Liver (tissue), 9 donors: Measurements from ENCODE around the gene GALNT14. TPM values are rescaled to one million over a fixed set of nuclear protein-coding genes. Genes with fewer than 3 reads are reported as not detected.

Experiments used
- DNase-seq: peaks from one replicate; pipeline ENCODE4 v3.0.0-alpha.2; 2017; ENCODE audit warnings: low spot score
- H3K27ac ChIP-seq, 2 donors: one replicate each; pipeline ENCODE4 v1.7.0; 2013; ENCODE audit warnings: inconsistent platforms in 2 of 2, low read length in 2 of 2, control low read depth in 1 of 2, low read depth in 1 of 2, mild to moderate bottlenecking in 1 of 2
- H3K27me3 ChIP-seq, 4 donors: one replicate each; pipeline versions ENCODE4 v1.6.1 to v1.7.0; 2013; ENCODE audit warnings: low read length in 3 of 4, inconsistent platforms in 1 of 4, mild to moderate bottlenecking in 1 of 4, moderate library complexity in 1 of 4; ENCODE audit not compliant: control insufficient read depth in 4 of 4, insufficient read depth in 4 of 4
- H3K36me3 ChIP-seq, 4 donors: one replicate each; pipeline versions ENCODE4 v1.6.1 to v1.7.0; 2013; ENCODE audit warnings: low read length in 3 of 4, mild to moderate bottlenecking in 3 of 4, low read depth in 1 of 4, moderate library complexity in 1 of 4; ENCODE audit not compliant: control insufficient read depth in 4 of 4, insufficient read depth in 3 of 4
- H3K4me1 ChIP-seq, 4 donors: one replicate each; pipeline versions ENCODE4 v1.6.1 to v1.7.0; 2013; ENCODE audit warnings: low read length in 3 of 4, mild to moderate bottlenecking in 3 of 4, moderate library complexity in 1 of 4; ENCODE audit not compliant: control insufficient read depth in 4 of 4, insufficient read depth in 4 of 4
- H3K4me3 ChIP-seq, 3 donors: one replicate each; pipeline versions ENCODE4 v1.6.1 to v1.7.0; 2013; ENCODE audit warnings: low read length in 3 of 3, control low read depth in 1 of 3, low read depth in 1 of 3, mild to moderate bottlenecking in 1 of 3
- H3K9ac ChIP-seq, 2 donors: one replicate each; pipeline ENCODE4 v1.7.0; 2013; ENCODE audit warnings: low read length in 2 of 2, mild to moderate bottlenecking in 2 of 2, moderate library complexity in 2 of 2, control low read depth in 1 of 2, low read depth in 1 of 2
- H3K9me3 ChIP-seq, 4 donors: one replicate each; pipeline versions ENCODE4 v1.6.1 to v1.7.0; 2013; ENCODE audit warnings: low read length in 3 of 4; ENCODE audit not compliant: control insufficient read depth in 4 of 4
- EGR1 ChIP-seq, 2 donors: IDR thresholded peaks; 2 replicates each; pipeline ENCODE4 v1.6.1; 2016 to 2018; ENCODE audit warnings: antibody characterized with exemption in 2 of 2, low read depth in 2 of 2
- FOXA1 ChIP-seq: IDR thresholded peaks from 2 replicates; pipeline ENCODE4 v1.6.1; 2016; ENCODE audit warnings: antibody characterized with exemption
- FOXA2 ChIP-seq: IDR thresholded peaks from 2 replicates; pipeline ENCODE4 v1.6.1; 2016; ENCODE audit warnings: antibody characterized with exemption
- HNF4A ChIP-seq, 2 donors: conservative IDR thresholded peaks; 2 replicates each; pipeline ENCODE4 v1.6.1; 2016; ENCODE audit warnings: antibody characterized with exemption in 2 of 2, mild to moderate bottlenecking in 2 of 2
- HNF4G ChIP-seq: IDR thresholded peaks from 2 replicates; pipeline ENCODE4 v1.6.1; 2016; ENCODE audit warnings: antibody characterized with exemption
- JUND ChIP-seq, 2 donors: IDR thresholded peaks; 2 replicates each; pipeline ENCODE4 v1.6.1; 2016; ENCODE audit warnings: antibody characterized with exemption in 2 of 2
- NR2F2 ChIP-seq: IDR thresholded peaks from 2 replicates; pipeline ENCODE4 v1.6.1; 2016; ENCODE audit warnings: antibody characterized with exemption
- RAD21 ChIP-seq, 2 donors: IDR thresholded peaks; 2 replicates each; pipeline ENCODE4 v1.6.1; 2016; ENCODE audit warnings: antibody characterized with exemption in 2 of 2, mild to moderate bottlenecking in 2 of 2
- RXRA ChIP-seq, 2 donors: IDR thresholded peaks; 2 replicates each; pipeline ENCODE4 v1.6.1; 2017 to 2018; ENCODE audit warnings: antibody characterized with exemption in 2 of 2, mild to moderate bottlenecking in 1 of 2
- SP1 ChIP-seq: IDR thresholded peaks from 2 replicates; pipeline ENCODE4 v1.6.1; 2018; ENCODE audit warnings: antibody characterized with exemption, mild to moderate bottlenecking
- TAF1 ChIP-seq: conservative IDR thresholded peaks from 2 replicates; pipeline ENCODE4 v1.6.1; 2016; ENCODE audit warnings: antibody characterized with exemption, mild to moderate bottlenecking
- YY1 ChIP-seq: IDR thresholded peaks from 2 replicates; pipeline ENCODE4 v1.6.1; 2016; ENCODE audit warnings: antibody characterized with exemption, mild to moderate bottlenecking
- WGBS: extraction: QIAGEN DNeasy Blood & Tissue Kit; methylation state at CpG from one replicate; pipeline ENCODE4 v1.1.7; 2013; 5-methylcytosine and 5-hydroxymethylcytosine counted together
- polyA plus RNA-seq, 2 donors: library from polyadenylated mRNA; stranded (reverse) in 1 of 2; unstranded in 1 of 2; fragments of 200-250 nt in 1 of 2; fragments of >200 nt in 1 of 2; fragmentation: Nextera tagmentation in 1 of 2; extraction: Ambion mirVana in 1 of 2; gene quantifications; one replicate each; pipeline versions ENCODE4 v1.2.1 to v1.2.3, GENCODE V29; 2013 to 2015
- total RNA-seq, 2 donors: library from RNA; depleted of rRNA; stranded (reverse); fragments of >200 nt; gene quantifications; one replicate each; pipeline ENCODE4 v1.2.3, GENCODE V29; 2014
- TF ChIP-seq, protein P1 (sequence below): fragments of 150-350 bp; IDR thresholded peaks from 2 replicates; pipeline ENCODE4 v1.5.1; 2017; ENCODE audit warnings: improper control_type of control experiment, low read depth, low read length; ENCODE audit not compliant: missing input control
- TF ChIP-seq, protein P2 (sequence below): IDR thresholded peaks from 2 replicates; pipeline ENCODE4 v1.6.1; 2016; ENCODE audit warnings: antibody characterized with exemption
- TF ChIP-seq, protein P3 (sequence below): IDR thresholded peaks from 2 replicates; pipeline ENCODE4 v1.6.1; 2016; ENCODE audit warnings: antibody characterized with exemption
- TF ChIP-seq, protein P4 (sequence below): IDR thresholded peaks from 2 replicates; pipeline ENCODE4 v1.6.1; 2016; ENCODE audit warnings: antibody characterized with exemption, mild to moderate bottlenecking
- donor health status: healthy.
- donor health status: healthy.
- donor health status: healthy.
- donor health status: healthy.
- donor health status: healthy.

GALNT14 gene
- total and polyA plus RNA-seq, 4 donors: 0.86 to 2.0 (median 1.5) TPM

DNA sequence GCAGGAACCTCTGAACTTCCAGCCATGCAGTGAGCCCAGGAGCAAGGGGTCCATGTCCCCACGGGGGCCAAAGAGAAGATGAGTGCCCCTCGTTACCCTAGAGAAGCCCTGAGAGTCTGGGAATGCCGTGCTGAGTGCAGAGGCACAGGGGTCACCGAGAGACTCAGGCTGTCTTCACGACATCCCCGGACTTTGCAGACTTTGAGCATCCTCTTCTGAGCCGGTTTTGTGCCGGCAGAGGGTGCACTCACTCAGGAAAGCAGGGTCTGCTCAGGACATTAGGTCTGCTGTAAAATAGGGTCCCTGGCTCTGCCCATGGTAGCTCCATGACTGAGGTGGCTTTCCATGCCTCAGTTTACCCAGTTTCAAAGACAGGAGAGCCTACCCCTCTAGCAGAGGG is 71.0 kb downstream of the GALNT14 start (continued):
- TF ChIP-seq, protein P1, sequence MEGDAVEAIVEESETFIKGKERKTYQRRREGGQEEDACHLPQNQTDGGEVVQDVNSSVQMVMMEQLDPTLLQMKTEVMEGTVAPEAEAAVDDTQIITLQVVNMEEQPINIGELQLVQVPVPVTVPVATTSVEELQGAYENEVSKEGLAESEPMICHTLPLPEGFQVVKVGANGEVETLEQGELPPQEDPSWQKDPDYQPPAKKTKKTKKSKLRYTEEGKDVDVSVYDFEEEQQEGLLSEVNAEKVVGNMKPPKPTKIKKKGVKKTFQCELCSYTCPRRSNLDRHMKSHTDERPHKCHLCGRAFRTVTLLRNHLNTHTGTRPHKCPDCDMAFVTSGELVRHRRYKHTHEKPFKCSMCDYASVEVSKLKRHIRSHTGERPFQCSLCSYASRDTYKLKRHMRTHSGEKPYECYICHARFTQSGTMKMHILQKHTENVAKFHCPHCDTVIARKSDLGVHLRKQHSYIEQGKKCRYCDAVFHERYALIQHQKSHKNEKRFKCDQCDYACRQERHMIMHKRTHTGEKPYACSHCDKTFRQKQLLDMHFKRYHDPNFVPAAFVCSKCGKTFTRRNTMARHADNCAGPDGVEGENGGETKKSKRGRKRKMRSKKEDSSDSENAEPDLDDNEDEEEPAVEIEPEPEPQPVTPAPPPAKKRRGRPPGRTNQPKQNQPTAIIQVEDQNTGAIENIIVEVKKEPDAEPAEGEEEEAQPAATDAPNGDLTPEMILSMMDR: no peak
- TF ChIP-seq FOXA2: no peak

DNA sequence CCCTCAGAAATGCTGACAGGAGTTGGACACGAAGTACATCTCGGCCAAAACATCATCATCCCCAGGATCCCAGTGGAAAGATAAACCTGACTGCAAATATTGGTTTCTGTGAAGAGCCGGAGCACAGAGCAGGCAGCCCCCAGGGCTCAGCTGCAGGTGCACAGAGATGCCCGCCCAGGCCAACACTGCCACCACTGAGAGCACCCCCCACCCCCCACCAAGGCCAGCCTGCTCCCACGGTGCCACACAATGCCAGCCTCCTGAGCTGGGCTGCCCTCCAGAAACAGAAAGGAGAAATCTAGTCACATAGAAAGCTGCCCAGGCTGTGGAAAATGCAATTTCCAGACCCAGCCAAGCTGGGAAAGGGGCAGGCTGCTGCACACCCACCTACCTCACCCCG is 71.7 kb downstream of the GALNT14 start:
- H3K36me3 ChIP-seq: no peaks in the 10 kb centered on the region
- H3K9ac ChIP-seq: no peak overlapping the region
- no peaks in the 10 kb centered on the region for H3K4me1 ChIP-seq
- H3K27me3 ChIP-seq: peaks cover 0 to 4% (median 0%) of the 10 kb centered on the region in 4 donors
- DNase-seq: no peak
- WGBS: 79% methylated on average over 6 of the region's 6 CpGs
- TF ChIP-seq SP1: no peak
- H3K27ac ChIP-seq: no peak overlapping the region
- H3K9me3 ChIP-seq: no peaks in the 10 kb centered on the region
- no peak overlapping the region for H3K4me3 ChIP-seq

DNA sequence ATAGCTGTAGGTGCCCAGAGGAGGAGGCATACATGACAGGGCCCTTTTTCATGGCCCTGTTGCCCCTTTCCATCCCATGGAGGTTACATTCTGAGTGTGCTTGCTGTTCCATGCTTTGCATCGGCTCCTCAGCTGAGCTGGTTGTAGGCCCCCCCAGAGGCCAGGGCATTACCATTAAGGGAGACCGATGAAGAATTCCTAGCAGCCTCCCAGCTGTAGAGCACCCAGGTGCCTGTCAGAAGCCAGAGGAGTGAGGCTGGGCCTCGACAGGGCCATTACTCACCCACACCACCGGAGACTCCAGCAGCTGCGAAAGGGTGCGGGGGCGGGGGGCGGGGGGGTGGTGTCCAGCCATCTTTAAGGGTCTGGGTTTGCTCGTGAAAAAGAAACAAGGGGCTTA is 72.2 kb downstream of the GALNT14 start:
- no peak for DNase-seq
- no peaks in the 10 kb centered on the region for H3K9me3 ChIP-seq
- TF ChIP-seq FOXA1 (no peak), HNF4A (conservative IDR thresholded peaks at IDR 0.05) (no peak), NR2F2 (no peak)
- TF ChIP-seq, protein P2, sequence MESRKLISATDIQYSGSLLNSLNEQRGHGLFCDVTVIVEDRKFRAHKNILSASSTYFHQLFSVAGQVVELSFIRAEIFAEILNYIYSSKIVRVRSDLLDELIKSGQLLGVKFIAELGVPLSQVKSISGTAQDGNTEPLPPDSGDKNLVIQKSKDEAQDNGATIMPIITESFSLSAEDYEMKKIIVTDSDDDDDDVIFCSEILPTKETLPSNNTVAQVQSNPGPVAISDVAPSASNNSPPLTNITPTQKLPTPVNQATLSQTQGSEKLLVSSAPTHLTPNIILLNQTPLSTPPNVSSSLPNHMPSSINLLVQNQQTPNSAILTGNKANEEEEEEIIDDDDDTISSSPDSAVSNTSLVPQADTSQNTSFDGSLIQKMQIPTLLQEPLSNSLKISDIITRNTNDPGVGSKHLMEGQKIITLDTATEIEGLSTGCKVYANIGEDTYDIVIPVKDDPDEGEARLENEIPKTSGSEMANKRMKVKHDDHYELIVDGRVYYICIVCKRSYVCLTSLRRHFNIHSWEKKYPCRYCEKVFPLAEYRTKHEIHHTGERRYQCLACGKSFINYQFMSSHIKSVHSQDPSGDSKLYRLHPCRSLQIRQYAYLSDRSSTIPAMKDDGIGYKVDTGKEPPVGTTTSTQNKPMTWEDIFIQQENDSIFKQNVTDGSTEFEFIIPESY: no peak
- H3K36me3 ChIP-seq: no peaks in the 10 kb centered on the region
- H3K27me3 ChIP-seq: peaks cover 0 to 4% (median 0%) of the 10 kb centered on the region in 4 donors
- no peaks in the 10 kb centered on the region for H3K4me1 ChIP-seq
- H3K4me3 ChIP-seq: no peak overlapping the region
- 84% methylated on average over 9 of the region's 9 CpGs for WGBS
- no peak overlapping the region for H3K27ac ChIP-seq
- H3K9ac ChIP-seq: no peak overlapping the region

DNA sequence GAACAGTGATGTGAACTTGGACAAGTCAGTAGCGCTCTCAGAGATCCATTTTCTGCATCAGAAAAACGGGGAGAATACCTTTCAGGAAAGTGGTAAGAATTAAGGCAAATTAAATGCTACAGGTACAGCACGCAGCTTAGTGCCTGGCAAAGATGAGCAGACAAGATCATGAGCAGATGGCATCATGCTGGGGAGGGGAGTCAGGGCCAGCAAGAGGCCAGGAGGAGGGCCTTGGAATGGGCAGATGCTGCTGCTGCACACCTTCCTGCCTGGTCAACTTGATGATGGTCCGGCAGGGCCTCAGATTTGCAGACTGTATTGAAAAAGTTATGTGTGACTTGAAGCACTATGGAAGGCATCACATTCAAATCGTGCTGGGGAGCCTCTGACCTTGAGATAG is 72.9 kb downstream of the GALNT14 start:
- TF ChIP-seq EGR1 (IDR thresholded peaks at IDR 0.05; ENCODE audit: low read depth in 2 of 2): no peak
- TF ChIP-seq FOXA1: no peak
- no peak for TF ChIP-seq SP1
- no peak for TF ChIP-seq HNF4G
- TF ChIP-seq RXRA (IDR thresholded peaks at IDR 0.05): no peak
- TF ChIP-seq NR2F2: no peak
- TF ChIP-seq, protein P3, sequence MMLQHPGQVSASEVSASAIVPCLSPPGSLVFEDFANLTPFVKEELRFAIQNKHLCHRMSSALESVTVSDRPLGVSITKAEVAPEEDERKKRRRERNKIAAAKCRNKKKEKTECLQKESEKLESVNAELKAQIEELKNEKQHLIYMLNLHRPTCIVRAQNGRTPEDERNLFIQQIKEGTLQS: no peak
- TF ChIP-seq, protein P1: no peak
- no peak for TF ChIP-seq RAD21 (IDR thresholded peaks at IDR 0.05)
- no peak for TF ChIP-seq YY1
- TF ChIP-seq TAF1: no peak
- TF ChIP-seq, protein P4, sequence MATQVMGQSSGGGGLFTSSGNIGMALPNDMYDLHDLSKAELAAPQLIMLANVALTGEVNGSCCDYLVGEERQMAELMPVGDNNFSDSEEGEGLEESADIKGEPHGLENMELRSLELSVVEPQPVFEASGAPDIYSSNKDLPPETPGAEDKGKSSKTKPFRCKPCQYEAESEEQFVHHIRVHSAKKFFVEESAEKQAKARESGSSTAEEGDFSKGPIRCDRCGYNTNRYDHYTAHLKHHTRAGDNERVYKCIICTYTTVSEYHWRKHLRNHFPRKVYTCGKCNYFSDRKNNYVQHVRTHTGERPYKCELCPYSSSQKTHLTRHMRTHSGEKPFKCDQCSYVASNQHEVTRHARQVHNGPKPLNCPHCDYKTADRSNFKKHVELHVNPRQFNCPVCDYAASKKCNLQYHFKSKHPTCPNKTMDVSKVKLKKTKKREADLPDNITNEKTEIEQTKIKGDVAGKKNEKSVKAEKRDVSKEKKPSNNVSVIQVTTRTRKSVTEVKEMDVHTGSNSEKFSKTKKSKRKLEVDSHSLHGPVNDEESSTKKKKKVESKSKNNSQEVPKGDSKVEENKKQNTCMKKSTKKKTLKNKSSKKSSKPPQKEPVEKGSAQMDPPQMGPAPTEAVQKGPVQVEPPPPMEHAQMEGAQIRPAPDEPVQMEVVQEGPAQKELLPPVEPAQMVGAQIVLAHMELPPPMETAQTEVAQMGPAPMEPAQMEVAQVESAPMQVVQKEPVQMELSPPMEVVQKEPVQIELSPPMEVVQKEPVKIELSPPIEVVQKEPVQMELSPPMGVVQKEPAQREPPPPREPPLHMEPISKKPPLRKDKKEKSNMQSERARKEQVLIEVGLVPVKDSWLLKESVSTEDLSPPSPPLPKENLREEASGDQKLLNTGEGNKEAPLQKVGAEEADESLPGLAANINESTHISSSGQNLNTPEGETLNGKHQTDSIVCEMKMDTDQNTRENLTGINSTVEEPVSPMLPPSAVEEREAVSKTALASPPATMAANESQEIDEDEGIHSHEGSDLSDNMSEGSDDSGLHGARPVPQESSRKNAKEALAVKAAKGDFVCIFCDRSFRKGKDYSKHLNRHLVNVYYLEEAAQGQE: no peak
- no peak for TF ChIP-seq HNF4A (conservative IDR thresholded peaks at IDR 0.05)
- no peak for TF ChIP-seq JUND (IDR thresholded peaks at IDR 0.05)
- H3K4me3 ChIP-seq: no peak overlapping the region
- WGBS: 75% methylated on average over 5 of the region's 5 CpGs
- no peak overlapping the region for H3K9ac ChIP-seq
- no peaks in the 10 kb centered on the region for H3K9me3 ChIP-seq
- no peaks in the 10 kb centered on the region for H3K4me1 ChIP-seq
- no peak overlapping the region for H3K27ac ChIP-seq
- DNase-seq: no peak
- peaks cover 0 to 4% (median 0%) of the 10 kb centered on the region in 4 donors for H3K27me3 ChIP-seq
- no peaks in the 10 kb centered on the region for H3K36me3 ChIP-seq
